HG02759 (cell line): ENCODE results near the gene AK4.
"Not testable (repeated sequence)": the region's sequence is repeated elsewhere in the genome, so short reads cannot be mapped to it uniquely, and the experiment has no call there.

ENCODE experiments used
- ATAC-seq: cut with Tn5 transposase; IDR thresholded peaks from one replicate; pipeline ENCODE4 v1.9.1; 2021; ENCODE audit warnings: mild to moderate bottlenecking, moderate library complexity; ENCODE audit not compliant: unreplicated experiment

AK4 gene

GRCh38 chr1:65148178-65148547, at the start of gene AK4:
TSS of gene AK4 (plus strand) at chr1:65148203. CDS start at chr1:65148408, 205 bp downstream.
- ATAC-seq, result peak; percentile 18

GRCh38 chr1:65103807-65104206, 44.2 kb upstream of the AK4 start:
- ATAC-seq, result no peak

GRCh38 chr1:65104854-65105534, 43.0 kb upstream of the AK4 start:
- no peak for ATAC-seq

DNA sequence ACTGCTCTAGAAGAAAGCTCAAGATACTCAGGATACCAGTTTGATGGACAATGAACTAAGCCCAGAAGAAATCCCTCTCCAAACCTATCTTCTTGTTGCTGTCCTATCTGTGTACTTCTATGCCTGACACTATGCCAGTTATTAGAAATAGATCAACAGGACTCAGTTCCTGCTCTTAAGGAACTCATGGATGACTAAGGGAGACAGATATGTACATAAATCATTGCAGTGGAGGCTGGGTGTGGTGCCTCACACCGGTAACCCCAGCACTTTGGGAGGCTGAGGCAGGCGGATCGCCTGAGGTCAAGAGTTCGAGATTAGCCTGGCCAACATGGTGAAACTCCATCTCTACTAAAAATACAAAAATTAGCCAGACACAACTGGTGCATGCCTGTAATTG, 42.4 kb upstream of the AK4 start:
- no peak for ATAC-seq

DNA sequence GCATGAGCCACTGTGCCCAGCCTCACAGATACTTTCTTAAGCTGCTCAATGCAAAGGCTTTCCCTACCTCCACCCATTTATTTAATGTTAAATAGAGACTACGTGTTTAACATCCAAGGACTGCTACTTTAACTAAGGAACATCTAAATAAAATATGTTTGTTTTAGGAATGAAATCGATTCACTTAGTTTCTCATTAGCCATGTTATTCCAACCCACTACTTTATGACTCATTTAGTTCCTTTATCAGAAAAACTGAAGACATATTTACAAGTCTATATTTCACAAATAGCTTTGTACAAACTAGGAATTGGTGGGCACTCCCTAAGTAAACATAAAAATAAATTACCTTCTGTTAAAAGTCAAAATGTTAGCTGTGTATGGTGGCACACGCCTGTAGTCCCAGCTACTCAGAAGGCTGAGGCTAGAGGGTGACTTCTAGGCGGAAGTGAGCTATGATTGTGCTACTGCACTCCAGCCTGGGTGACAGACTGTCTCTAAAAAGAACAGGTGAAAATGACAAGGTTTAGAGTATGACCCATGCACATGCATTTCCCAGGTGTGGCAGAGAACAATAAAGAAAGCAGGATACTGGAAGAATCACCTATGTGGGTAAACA, 39.9 kb upstream of the AK4 start:
- no peak for ATAC-seq

GRCh38 chr1:65109487-65109886, 38.5 kb upstream of the AK4 start:
- no peak for ATAC-seq

- ATAC-seq, result no peak
Observed at GRCh38 chr1:65112811-65113210, 35.2 kb upstream of the AK4 start.

GRCh38 chr1:65113298-65113697, 34.7 kb upstream of the AK4 start:
- ATAC-seq, result no peak

- no peak for ATAC-seq
Observed at GRCh38 chr1:65114322-65114721, 33.7 kb upstream of the AK4 start.

DNA sequence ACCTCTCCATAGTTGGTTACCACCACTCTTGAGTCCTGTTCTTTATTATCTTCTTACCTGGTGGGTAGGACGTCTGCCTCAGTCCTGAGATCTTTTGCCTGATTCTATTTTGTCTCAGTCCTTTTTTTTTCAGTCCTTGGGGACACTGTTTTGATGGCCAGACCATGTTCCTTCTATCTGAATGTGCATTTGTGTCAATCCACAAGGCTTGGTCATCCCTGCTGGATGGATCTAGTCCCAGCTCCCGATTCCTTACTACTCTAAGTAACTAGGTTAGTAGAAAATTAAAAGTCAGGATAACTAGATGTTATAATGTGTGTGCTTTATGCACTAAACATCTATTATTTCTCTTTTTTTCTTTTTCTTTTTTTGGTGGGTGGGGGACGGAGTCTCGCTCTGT, 28.1 kb upstream of the AK4 start:
- ATAC-seq, result no peak

GRCh38 chr1:65129104-65129503, 18.9 kb upstream of the AK4 start:
- not testable (repeated sequence) for ATAC-seq

- no peak for ATAC-seq
Observed at GRCh38 chr1:65138524-65138923, 9.5 kb upstream of the AK4 start.

DNA sequence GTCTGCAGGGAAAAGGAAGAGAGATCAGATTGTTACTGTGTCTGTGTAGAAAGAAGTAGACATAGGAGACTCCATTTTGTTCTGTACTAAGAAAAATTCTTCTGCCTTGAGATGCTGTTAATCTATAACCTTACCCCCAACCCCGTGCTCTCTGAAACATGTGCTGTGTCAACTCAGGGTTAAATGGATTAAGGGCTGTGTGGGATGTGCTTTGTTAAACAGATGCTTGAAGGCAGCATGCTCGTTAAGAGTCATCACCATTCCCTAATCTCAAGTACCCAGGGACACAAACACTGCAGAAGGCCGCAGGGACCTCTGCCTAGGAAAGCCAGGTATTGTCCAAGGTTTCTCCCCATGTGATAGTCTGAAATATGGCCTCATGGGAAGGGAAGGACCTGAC, 8.2 kb upstream of the AK4 start:
- ATAC-seq, result not testable (repeated sequence)

GRCh38 chr1:65141394-65141793, 6.6 kb upstream of the AK4 start:
- no peak for ATAC-seq

GRCh38 chr1:65141918-65142317, 6.1 kb upstream of the AK4 start:
- ATAC-seq, result no peak

GRCh38 chr1:65143112-65143658, 4.8 kb upstream of the AK4 start:
- not testable (repeated sequence) for ATAC-seq

- ATAC-seq, result no peak
Observed at GRCh38 chr1:65146908-65147423, 1.0 kb upstream of the AK4 start.

- ATAC-seq, result peak; percentile 63
Observed at GRCh38 chr1:65147424-65148177, 402 bp upstream of the AK4 start.

GRCh38 chr1:65148548-65149350, 746 bp downstream of the AK4 start:
- ATAC-seq, result peak; percentile 62

- ATAC-seq, result no peak
Observed at GRCh38 chr1:65149351-65150107, 1.5 kb downstream of the AK4 start.
